ENCODE data around the gene RNF125.

DNA sequence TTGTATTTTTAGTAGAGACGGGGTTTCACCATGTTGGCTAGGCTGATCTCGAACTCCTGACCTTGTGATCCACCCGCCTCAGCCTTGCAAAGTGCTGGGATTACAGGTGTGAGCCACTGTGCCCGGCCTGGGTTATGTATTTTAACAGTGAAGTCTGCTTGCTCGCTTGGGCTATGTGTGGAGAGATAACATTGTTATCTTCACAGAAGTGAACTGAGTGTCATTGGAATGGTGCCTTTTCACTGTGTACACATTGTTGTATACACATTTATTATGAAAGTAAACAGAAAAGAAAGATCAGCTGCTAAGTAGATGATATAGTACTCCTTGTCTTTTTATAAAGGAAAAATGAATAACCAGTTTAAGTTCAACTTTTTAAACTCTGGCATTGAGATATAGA lies 103.4 kb downstream of the RNF125 start:
- TF ChIP-seq POLR2AphosphoS5 (IDR thresholded peaks at IDR 0.05) = no peak
- TF ChIP-seq, protein P1, sequence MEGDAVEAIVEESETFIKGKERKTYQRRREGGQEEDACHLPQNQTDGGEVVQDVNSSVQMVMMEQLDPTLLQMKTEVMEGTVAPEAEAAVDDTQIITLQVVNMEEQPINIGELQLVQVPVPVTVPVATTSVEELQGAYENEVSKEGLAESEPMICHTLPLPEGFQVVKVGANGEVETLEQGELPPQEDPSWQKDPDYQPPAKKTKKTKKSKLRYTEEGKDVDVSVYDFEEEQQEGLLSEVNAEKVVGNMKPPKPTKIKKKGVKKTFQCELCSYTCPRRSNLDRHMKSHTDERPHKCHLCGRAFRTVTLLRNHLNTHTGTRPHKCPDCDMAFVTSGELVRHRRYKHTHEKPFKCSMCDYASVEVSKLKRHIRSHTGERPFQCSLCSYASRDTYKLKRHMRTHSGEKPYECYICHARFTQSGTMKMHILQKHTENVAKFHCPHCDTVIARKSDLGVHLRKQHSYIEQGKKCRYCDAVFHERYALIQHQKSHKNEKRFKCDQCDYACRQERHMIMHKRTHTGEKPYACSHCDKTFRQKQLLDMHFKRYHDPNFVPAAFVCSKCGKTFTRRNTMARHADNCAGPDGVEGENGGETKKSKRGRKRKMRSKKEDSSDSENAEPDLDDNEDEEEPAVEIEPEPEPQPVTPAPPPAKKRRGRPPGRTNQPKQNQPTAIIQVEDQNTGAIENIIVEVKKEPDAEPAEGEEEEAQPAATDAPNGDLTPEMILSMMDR (IDR thresholded peaks at IDR 0.05 in 8 of 11, conservative IDR thresholded peaks at IDR 0.05 in 3 of 11) = no peak
